GM21367 (cell line): ENCODE data around the gene HTR4.
"Not testable (repeated sequence)": the region's sequence is repeated elsewhere in the genome, so short reads cannot be mapped to it uniquely, and the experiment has no call there.

Experiments used
- ATAC-seq: cut with Tn5 transposase; IDR thresholded peaks from one replicate; pipeline ENCODE4 v1.9.1; 2021; ENCODE audit not compliant: unreplicated experiment

The HTR4 gene

GRCh38 chr5:148540647-148541046, 113.7 kb downstream of the HTR4 start:
- no peak for ATAC-seq

- no peak for ATAC-seq
These were observed 114.5 kb downstream of the HTR4 start for GRCh38 chr5:148539851-148540250.

GRCh38 chr5:148535190-148535589, 119.1 kb downstream of the HTR4 start:
- no peak for ATAC-seq

GRCh38 chr5:148532969-148533670, 121.2 kb downstream of the HTR4 start:
- no peak for ATAC-seq

GRCh38 chr5:148529450-148529849, 124.9 kb downstream of the HTR4 start:
- ATAC-seq: not testable (repeated sequence)

- ATAC-seq: no peak
These were observed 129.6 kb downstream of the HTR4 start for GRCh38 chr5:148524721-148525120.

- no peak for ATAC-seq
These were observed 131.2 kb downstream of the HTR4 start for GRCh38 chr5:148523139-148523538.

- ATAC-seq: no peak
These were observed 138.9 kb downstream of the HTR4 start for GRCh38 chr5:148515460-148515859.

- ATAC-seq: no peak
These were observed 140.0 kb downstream of the HTR4 start for GRCh38 chr5:148514344-148514743.

GRCh38 chr5:148512498-148512897, 141.8 kb downstream of the HTR4 start:
- ATAC-seq: no peak

GRCh38 chr5:148511810-148512347, 142.4 kb downstream of the HTR4 start:
- ATAC-seq: no peak

- ATAC-seq: no peak
These were observed 144.4 kb downstream of the HTR4 start for GRCh38 chr5:148509893-148510292.

GRCh38 chr5:148507648-148508047, 146.7 kb downstream of the HTR4 start:
- no peak for ATAC-seq

GRCh38 chr5:148499452-148499851, 154.9 kb downstream of the HTR4 start:
- no peak for ATAC-seq

- ATAC-seq: no peak
These were observed 156.6 kb downstream of the HTR4 start for GRCh38 chr5:148497757-148498156.

- no peak for ATAC-seq
These were observed 162.0 kb downstream of the HTR4 start for GRCh38 chr5:148492351-148492750.

- ATAC-seq: no peak
These were observed 162.5 kb downstream of the HTR4 start for GRCh38 chr5:148491793-148492184.

- no peak for ATAC-seq
These were observed 163.1 kb downstream of the HTR4 start for GRCh38 chr5:148491015-148491792.

GRCh38 chr5:148488757-148489156, 165.6 kb downstream of the HTR4 start:
- ATAC-seq: no peak

- no peak for ATAC-seq
These were observed 167.9 kb downstream of the HTR4 start for GRCh38 chr5:148486456-148486855.

GRCh38 chr5:148484651-148485050, 169.7 kb downstream of the HTR4 start:
- ATAC-seq: no peak

- ATAC-seq: no peak
These were observed 170.6 kb downstream of the HTR4 start for GRCh38 chr5:148483750-148484149.
